Left renal cortex interstitium (tissue), 4 donors: ENCODE results near the gene FADD. TPM values are rescaled to one million over a fixed set of nuclear protein-coding genes. Genes with fewer than 3 reads are reported as not detected.

ENCODE experiments used
- polyA plus RNA-seq, 4 donors: library from polyadenylated mRNA; unstranded; fragments of 120-200 nt; gene quantifications; one replicate each; pipeline ENCODE4 v1.2.1, GENCODE V29; 2013; ENCODE audit not compliant: insufficient read length in 4 of 4

FADD gene
- polyA plus RNA-seq, 4 donors: 14.2 to 22.4 (median 18.0) TPM

Other genes starting within 250 kb of the FADD start
- gene ANO1, start 125.0 kb upstream of the FADD start, polyA plus RNA-seq: 10 to 100 TPM; 10.1 to 25.0 (median 14.7) TPM
- gene PPFIA1, start 67.4 kb downstream of the FADD start, polyA plus RNA-seq: 10 to 100 TPM; 41.0 to 63.0 (median 49.5) TPM
- 100 to 1,000 TPM; 128 to 241 (median 190) TPM for gene CTTN, start 195.2 kb downstream of the FADD start, polyA plus RNA-seq